Endothelial cell of umbilical vein (primary cell): ENCODE measurements around the gene KIF18A. TPM values are rescaled to one million over a fixed set of nuclear protein-coding genes. Genes with fewer than 3 reads are reported as not detected.

Experiments
- BruUV-seq: library from RNA; stranded (reverse); fragments of 400-500 nt; replicated peaks from 2 replicates; lab custom pipeline; 2021; lab: Mats Ljungman, UMichigan
- CTCF ChIA-PET: fragments of 300-600, 350-600 bp; sonication (Branson Sonifier 250); formaldehyde crosslinking; loops from one replicate; lab custom pipeline; 2021; ENCODE audit warnings: antibody characterized with exemption, inconsistent platforms; lab: Charles Lee
- POLR2A ChIA-PET: fragments of 300-600, 350-600 bp; sonication (Branson Sonifier 250); formaldehyde crosslinking; loops from one replicate; lab custom pipeline; 2021; ENCODE audit warnings: antibody characterized with exemption, inconsistent platforms; lab: Charles Lee
- DNase-seq: peaks from one replicate; pipeline ENCODE4 v3.0.0-alpha.2; 2011; ENCODE audit warnings: low read depth, low spot score
- FAIRE-seq: peaks from 2 replicates; lab custom pipeline; 2011; peaks lifted over from hg19 to GRCh38; lab: Jason Lieb, UNC
- H2AFZ ChIP-seq: 2 replicates; pipeline ENCODE4 v1.6.0; 2012; ENCODE audit warnings: low read depth, low read length, control low read depth, inconsistent platforms
- H3K27ac ChIP-seq: 2 replicates; pipeline ENCODE4 v1.5.1; 2011; ENCODE audit warnings: low read depth, mild to moderate bottlenecking, control low read depth, low read length, moderate library complexity; ENCODE audit not compliant: insufficient read depth
- H3K27me3 ChIP-seq, 2 experiments: 2 replicates each; pipeline versions ENCODE4 v1.6.0 to v1.6.1; 2011; ENCODE audit warnings: low read length in 2 of 2, mixed read lengths in 1 of 2; ENCODE audit not compliant: control insufficient read depth in 2 of 2, insufficient read depth in 2 of 2
- H3K36me3 ChIP-seq, 2 experiments: 2 replicates in 1 of 2; 3 replicates in 1 of 2; pipeline ENCODE4 v1.5.1; 2011; ENCODE audit warnings: low read length in 2 of 2, mild to moderate bottlenecking in 1 of 2, moderate library complexity in 1 of 2; ENCODE audit not compliant: control insufficient read depth in 2 of 2, insufficient read depth in 2 of 2; ENCODE audit errors: extremely low read depth in 1 of 2
- H3K4me1 ChIP-seq: 3 replicates; pipeline ENCODE4 v1.5.1; 2011; ENCODE audit warnings: mild to moderate bottlenecking, low read length; ENCODE audit not compliant: control insufficient read depth, insufficient read depth; ENCODE audit errors: extremely low read depth
- H3K4me2 ChIP-seq: 2 replicates; pipeline ENCODE4 v1.6.1; 2011; ENCODE audit warnings: low read length, control low read depth, mixed read lengths; ENCODE audit not compliant: insufficient read depth
- H3K4me3 ChIP-seq, 3 experiments: fragments of 200-600 bp in 1 of 3; sonication (generic), shearing (Covaris generic) in 1 of 3; replicated peaks in 1 of 3; 2 replicates each; pipeline ENCODE4 v1.5.1; 2011 to 2016; ENCODE audit warnings: control low read depth in 3 of 3, low read length in 3 of 3, mild to moderate bottlenecking in 2 of 3, inconsistent platforms in 1 of 3, low read depth in 1 of 3, moderate library complexity in 1 of 3; ENCODE audit not compliant: insufficient read depth in 1 of 3
- H3K79me2 ChIP-seq: 2 replicates; pipeline ENCODE4 v1.6.0; 2012; ENCODE audit warnings: low read length, inconsistent platforms; ENCODE audit not compliant: control insufficient read depth, insufficient read depth
- H3K9ac ChIP-seq: replicated peaks from 2 replicates; pipeline ENCODE3; 2011; ENCODE audit warnings: low read length, control low read depth; ENCODE audit not compliant: insufficient read depth; ENCODE audit errors: extremely low read depth
- H3K9me1 ChIP-seq: replicated peaks from 3 replicates; pipeline ENCODE4 v1.6.0; 2011; ENCODE audit warnings: mild to moderate bottlenecking, low read length; ENCODE audit not compliant: control insufficient read depth, insufficient read depth; ENCODE audit errors: extremely low read depth
- H3K9me3 ChIP-seq: replicated peaks from 2 replicates; pipeline ENCODE4 v1.5.1; 2012; ENCODE audit warnings: low read length, inconsistent platforms; ENCODE audit not compliant: control insufficient read depth, insufficient read depth
- H4K20me1 ChIP-seq: replicated peaks from 2 replicates; pipeline ENCODE3; 2011; ENCODE audit warnings: mild to moderate bottlenecking, low read length; ENCODE audit not compliant: control insufficient read depth, insufficient read depth; ENCODE audit errors: extremely low read depth
- EZH2 ChIP-seq: IDR thresholded peaks from 2 replicates; pipeline ENCODE4 v1.6.1; 2012; ENCODE audit warnings: borderline replicate concordance, low read depth, mild to moderate bottlenecking, moderate library complexity, low read length, inconsistent platforms; ENCODE audit not compliant: severe bottlenecking
- FOS ChIP-seq: IDR thresholded peaks from 2 replicates; pipeline ENCODE4 v1.6.1; 2011; ENCODE audit warnings: mild to moderate bottlenecking, low read length, moderate library complexity, borderline replicate concordance; ENCODE audit not compliant: insufficient read depth
- GATA2 ChIP-seq: IDR thresholded peaks from 2 replicates; pipeline ENCODE4 v1.7.0; 2011; ENCODE audit warnings: low read depth, mild to moderate bottlenecking, moderate library complexity, mixed read lengths, low read length; ENCODE audit not compliant: insufficient read length, insufficient read depth
- JUN ChIP-seq: IDR thresholded peaks from 2 replicates; pipeline ENCODE4 v1.6.1; 2011; ENCODE audit warnings: borderline replicate concordance, low read depth; ENCODE audit not compliant: insufficient read length, insufficient read depth
- MYC ChIP-seq: IDR thresholded peaks from one replicate; pipeline ENCODE4 v1.6.1; 2011; ENCODE audit warnings: mild to moderate bottlenecking, low read depth, low read length
- POLR2A ChIP-seq: IDR thresholded peaks from 2 replicates; pipeline ENCODE4 v1.6.1; 2012; ENCODE audit warnings: low read depth, mild to moderate bottlenecking, control low read depth, low read length
- POLR2AphosphoS5 ChIP-seq: IDR thresholded peaks from 2 replicates; pipeline ENCODE4 v1.6.1; 2012; ENCODE audit warnings: low read depth, mild to moderate bottlenecking, control low read depth, low read length, moderate library complexity; ENCODE audit not compliant: insufficient read depth
- dilution Hi-C: fragments of 300-500 bp; cut with MboI; formaldehyde crosslinking; loops from one replicate; pipeline ENCODE4 v1.15.0; 2019; ENCODE audit warnings: low sequenced_read_pairs; ENCODE audit not compliant: extremely low pct_ligation_motif_present
- intact Hi-C: fragments of 100-400 bp; cut with micrococcal nuclease; formaldehyde crosslinking; loops from one replicate; pipeline ENCODE4 v1.10.0; 2022
- polyA plus RNA-seq, 4 experiments: library from polyadenylated mRNA; depleted of rRNA in 3 of 4; stranded (reverse) in 3 of 4; unstranded in 1 of 4; fragments of >200 nt; gene quantifications; 2 replicates each; pipeline versions ENCODE4 v1.2.1 to v1.2.3, GENCODE V29; 2011 to 2012; ENCODE audit warnings: missing spikeins in 1 of 4
- total RNA-seq: library from RNA; stranded (reverse); gene quantifications from 2 replicates; pipeline ENCODE4 v1.2.3, GENCODE V29; 2021
- TF ChIP-seq, protein P1 (sequence below), 2 donors: IDR thresholded peaks; 1 replicate in 1 of 2; 2 replicates in 1 of 2; pipeline ENCODE4 v1.5.1; 2011; ENCODE audit warnings: low read length in 2 of 2, mild to moderate bottlenecking in 2 of 2, moderate library complexity in 2 of 2, control low read depth in 1 of 2, inconsistent platforms in 1 of 2, low read depth in 1 of 2; ENCODE audit not compliant: insufficient read depth in 1 of 2; ENCODE audit errors: extremely low read depth in 1 of 2
- TF ChIP-seq, protein P2 (sequence below): IDR thresholded peaks from 2 replicates; pipeline ENCODE4 v1.6.1; 2011; ENCODE audit not compliant: insufficient read depth, insufficient read length

Gene KIF18A
- total and polyA plus RNA-seq, 2 donors (not counting 3 experiments of a cell fraction or from before 2014, with no cell fraction given): 2.5 to 18.5 TPM

- CTCF ChIA-PET: no interaction called here
- FAIRE-seq (no peak), DNase-seq (no peak)
- no peak for TF ChIP-seq MYC
- no peak for TF ChIP-seq JUN
- no peak for TF ChIP-seq EZH2
- TF ChIP-seq, protein P1, sequence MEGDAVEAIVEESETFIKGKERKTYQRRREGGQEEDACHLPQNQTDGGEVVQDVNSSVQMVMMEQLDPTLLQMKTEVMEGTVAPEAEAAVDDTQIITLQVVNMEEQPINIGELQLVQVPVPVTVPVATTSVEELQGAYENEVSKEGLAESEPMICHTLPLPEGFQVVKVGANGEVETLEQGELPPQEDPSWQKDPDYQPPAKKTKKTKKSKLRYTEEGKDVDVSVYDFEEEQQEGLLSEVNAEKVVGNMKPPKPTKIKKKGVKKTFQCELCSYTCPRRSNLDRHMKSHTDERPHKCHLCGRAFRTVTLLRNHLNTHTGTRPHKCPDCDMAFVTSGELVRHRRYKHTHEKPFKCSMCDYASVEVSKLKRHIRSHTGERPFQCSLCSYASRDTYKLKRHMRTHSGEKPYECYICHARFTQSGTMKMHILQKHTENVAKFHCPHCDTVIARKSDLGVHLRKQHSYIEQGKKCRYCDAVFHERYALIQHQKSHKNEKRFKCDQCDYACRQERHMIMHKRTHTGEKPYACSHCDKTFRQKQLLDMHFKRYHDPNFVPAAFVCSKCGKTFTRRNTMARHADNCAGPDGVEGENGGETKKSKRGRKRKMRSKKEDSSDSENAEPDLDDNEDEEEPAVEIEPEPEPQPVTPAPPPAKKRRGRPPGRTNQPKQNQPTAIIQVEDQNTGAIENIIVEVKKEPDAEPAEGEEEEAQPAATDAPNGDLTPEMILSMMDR (IDR thresholded peaks at IDR 0.05; ENCODE audit: extremely low read depth in 1 of 2, insufficient read depth in 1 of 2, low read depth in 1 of 2, low read length in 2 of 2): no peak
- TF ChIP-seq GATA2: no peak
- TF ChIP-seq FOS: no peak
- TF ChIP-seq POLR2A: no peak
- no peak for TF ChIP-seq POLR2AphosphoS5
- TF ChIP-seq, protein P2, sequence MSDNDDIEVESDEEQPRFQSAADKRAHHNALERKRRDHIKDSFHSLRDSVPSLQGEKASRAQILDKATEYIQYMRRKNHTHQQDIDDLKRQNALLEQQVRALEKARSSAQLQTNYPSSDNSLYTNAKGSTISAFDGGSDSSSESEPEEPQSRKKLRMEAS: no peak
- dilution Hi-C loops: no loop called here
- H2AFZ ChIP-seq: no peak overlapping the region
- H3K36me3 ChIP-seq: no peaks in the 10 kb centered on the region
- no peak overlapping the region for H3K4me3 ChIP-seq
- no peaks in the 10 kb centered on the region for H3K4me1 ChIP-seq
- H3K9me1 ChIP-seq: no peaks in the 10 kb centered on the region
- no peaks in the 10 kb centered on the region for H3K9me3 ChIP-seq
- no peak overlapping the region for H3K4me2 ChIP-seq
- intact Hi-C loops: no loop called here
- H3K27ac ChIP-seq: no peak overlapping the region
- H3K27me3 ChIP-seq: no peaks in the 10 kb centered on the region
- no peaks in the 10 kb centered on the region for H4K20me1 ChIP-seq
- H3K79me2 ChIP-seq: no peaks in the 10 kb centered on the region
- POLR2A ChIA-PET: interaction anchor here (0.7 kb wide), 1 partner anchor 49 kb away, joined by 3 read pairs; no protein-coding TSS in a partner anchor
- no peak overlapping the region for H3K9ac ChIP-seq
- no TSS peak for BruUV-seq
Measured at GRCh38 chr11:28009388-28009787, 98.6 kb downstream of the KIF18A start.
